Measurements from ENCODE around the gene MARCHF2.
A peak's percentile ranks its signal among the peaks of the same experiment; 100 is the strongest.

MARCHF2 gene

GRCh38 chr19:8413629-8413995, 507 bp downstream of the MARCHF2 start:
- TF ChIP-seq REST (IDR thresholded peaks at IDR 0.05; ENCODE audit: low read depth): no peak
- no peak for TF ChIP-seq CREB1 (IDR thresholded peaks at IDR 0.05; ENCODE audit: low read depth)

- TF ChIP-seq NFIC (IDR thresholded peaks at IDR 0.05) (no peak), TAF1 (IDR thresholded peaks at IDR 0.05; ENCODE audit: low read depth) (no peak), MAX (IDR thresholded peaks at IDR 0.05) (no peak), TCF12 (IDR thresholded peaks at IDR 0.05; ENCODE audit: low read depth) (no peak), CREB1 (IDR thresholded peaks at IDR 0.05; ENCODE audit: low read depth) (no peak), TEAD4 (IDR thresholded peaks at IDR 0.05) (no peak), ZBTB7A (IDR thresholded peaks at IDR 0.05; ENCODE audit: low read depth) (no peak), YY1 (IDR thresholded peaks at IDR 0.05; ENCODE audit: low read depth) (no peak), USF1 (IDR thresholded peaks at IDR 0.05) (no peak)
Observed at GRCh38 chr19:8416796-8417195, 3.7 kb downstream of the MARCHF2 start.

- no peak for TF ChIP-seq EGR1 (IDR thresholded peaks at IDR 0.05)
- TF ChIP-seq EP300 (IDR thresholded peaks at IDR 0.05; ENCODE audit: borderline replicate concordance): no peak
- TF ChIP-seq YY1 (IDR thresholded peaks at IDR 0.05; ENCODE audit: low read depth): no peak
- no peak for TF ChIP-seq ZBTB7A (IDR thresholded peaks at IDR 0.05; ENCODE audit: low read depth)
- TF ChIP-seq TCF12 (IDR thresholded peaks at IDR 0.05; ENCODE audit: low read depth): no peak
- no peak for TF ChIP-seq REST (IDR thresholded peaks at IDR 0.05; ENCODE audit: low read depth)
- TF ChIP-seq TAF1 (IDR thresholded peaks at IDR 0.05; ENCODE audit: low read depth): no peak
- no peak for TF ChIP-seq CREB1 (IDR thresholded peaks at IDR 0.05; ENCODE audit: low read depth)
- TF ChIP-seq TEAD4 (IDR thresholded peaks at IDR 0.05): no peak
- no peak for TF ChIP-seq CEBPB (IDR thresholded peaks at IDR 0.05)
- TF ChIP-seq MAX (IDR thresholded peaks at IDR 0.05): no peak
- TF ChIP-seq FOXM1 (IDR thresholded peaks at IDR 0.05; ENCODE audit: borderline replicate concordance, low read depth): no peak
- TF ChIP-seq RAD21 (IDR thresholded peaks at IDR 0.05; ENCODE audit: low read depth): no peak
- TF ChIP-seq NFIC (IDR thresholded peaks at IDR 0.05): no peak
- TF ChIP-seq USF1 (IDR thresholded peaks at IDR 0.05): no peak
Observed at GRCh38 chr19:8421484-8422461, 8.7 kb downstream of the MARCHF2 start.

- TF ChIP-seq RAD21 (IDR thresholded peaks at IDR 0.05; ENCODE audit: low read depth): no peak
- peak; percentile 50; the same call in 1 of the 2 replicates for TF ChIP-seq EP300 (IDR thresholded peaks at IDR 0.05; ENCODE audit: borderline replicate concordance)
- peak; percentile 44 for TF ChIP-seq CREB1 (IDR thresholded peaks at IDR 0.05; ENCODE audit: low read depth)
- no peak for TF ChIP-seq ZBTB7A (IDR thresholded peaks at IDR 0.05; ENCODE audit: low read depth)
- TF ChIP-seq EGR1 (IDR thresholded peaks at IDR 0.05): no peak
- TF ChIP-seq MAX (IDR thresholded peaks at IDR 0.05): no peak; the same call in 1 of the 2 replicates
- no peak for TF ChIP-seq REST (IDR thresholded peaks at IDR 0.05; ENCODE audit: low read depth)
- peak; percentile 56 for TF ChIP-seq CEBPB (IDR thresholded peaks at IDR 0.05)
- TF ChIP-seq TAF1 (IDR thresholded peaks at IDR 0.05; ENCODE audit: low read depth): no peak; the same call in 1 of the 2 replicates
- no peak for TF ChIP-seq FOXM1 (IDR thresholded peaks at IDR 0.05; ENCODE audit: borderline replicate concordance, low read depth)
- TF ChIP-seq USF1 (IDR thresholded peaks at IDR 0.05): no peak
- no peak; the same call in 1 of the 2 replicates for TF ChIP-seq TCF12 (IDR thresholded peaks at IDR 0.05; ENCODE audit: low read depth)
- peak; percentile 67 for TF ChIP-seq NFIC (IDR thresholded peaks at IDR 0.05)
- TF ChIP-seq YY1 (IDR thresholded peaks at IDR 0.05; ENCODE audit: low read depth): no peak
- peak; percentile 61; the same call in 1 of the 2 replicates for TF ChIP-seq TEAD4 (IDR thresholded peaks at IDR 0.05)
Observed at GRCh38 chr19:8423817-8424223, 10.7 kb downstream of the MARCHF2 start.

All from Ishikawa (cell line).